HPDE6-E6E7 (cell line): ENCODE data around the gene CDC14B.

ENCODE experiments used
- DNase-seq: peaks from one replicate; pipeline ENCODE4 v3.0.0; 2011; ENCODE audit warnings: missing footprints; ENCODE audit errors: extremely low spot score

Gene CDC14B

DNA sequence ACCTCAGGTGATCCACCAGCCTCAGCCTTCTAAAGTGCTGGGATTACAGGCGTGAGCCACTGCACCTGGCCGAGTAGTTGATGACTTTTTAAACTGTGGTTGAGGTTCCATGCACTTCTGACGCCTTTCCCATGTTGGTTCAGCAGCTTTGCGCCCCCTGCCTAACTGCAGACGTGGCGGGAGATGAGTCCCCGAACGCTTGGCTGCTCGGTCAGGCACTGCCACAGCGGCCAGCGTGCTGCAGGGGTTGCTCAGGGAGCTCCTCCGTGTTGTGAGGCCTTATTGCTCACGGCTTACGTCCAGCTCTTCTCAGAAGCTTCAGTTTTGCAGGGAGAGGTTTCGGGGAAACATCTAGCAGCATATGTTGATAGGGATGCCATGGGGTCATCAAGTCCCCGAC lies 134.4 kb downstream of the CDC14B start:
- no peak for DNase-seq

DNA sequence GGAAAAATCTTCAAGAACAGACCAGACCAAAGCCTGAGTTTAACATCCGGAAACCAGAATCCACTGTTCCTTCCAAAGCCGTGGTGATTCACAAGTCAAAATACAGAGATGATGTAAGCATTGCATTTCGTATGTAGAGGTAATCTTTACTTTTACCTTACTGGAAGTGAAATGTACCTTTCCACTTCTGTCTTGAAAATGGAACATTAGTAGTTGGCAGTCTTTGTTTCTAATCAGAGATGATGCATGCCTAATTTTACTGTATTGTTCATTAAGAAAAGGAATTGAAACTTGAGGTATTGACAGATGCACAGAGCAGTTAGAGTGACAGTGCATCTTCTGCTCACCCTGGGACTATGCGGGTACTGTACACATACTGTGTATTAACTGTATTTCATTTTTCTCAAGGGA lies 135.1 kb downstream of the CDC14B start:
- DNase-seq = no peak

DNA sequence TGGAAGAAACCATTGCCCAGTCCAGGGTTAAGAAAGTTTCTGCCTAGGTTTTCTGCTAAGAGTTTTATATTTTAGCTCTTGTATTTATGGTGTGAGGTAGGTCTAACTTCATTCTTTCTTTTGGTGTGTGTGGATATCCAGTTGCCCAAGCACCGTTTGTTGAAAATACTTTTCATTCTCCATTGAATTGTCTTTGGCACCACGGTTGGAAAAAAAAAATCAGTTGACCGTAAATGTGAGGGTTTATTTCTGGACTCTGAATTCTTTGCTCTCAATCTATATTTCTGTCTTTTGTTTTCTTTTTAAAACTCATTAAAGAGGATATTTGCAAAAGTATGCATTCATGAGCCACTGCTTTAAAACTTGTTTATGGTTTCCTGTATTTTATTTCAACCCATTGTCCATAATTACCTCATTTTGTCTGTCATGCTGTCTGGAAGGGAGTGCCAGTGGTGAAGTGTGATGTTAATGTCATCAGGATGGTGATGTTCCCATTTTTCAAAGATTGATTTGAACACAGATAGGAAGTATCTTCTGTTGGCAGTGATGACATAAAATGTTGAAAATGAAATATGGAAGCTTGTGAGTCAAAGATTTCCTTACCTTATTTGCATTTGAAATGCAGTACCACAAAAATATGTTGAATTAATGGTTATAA lies 135.8 kb downstream of the CDC14B start:
- DNase-seq = no peak

DNA sequence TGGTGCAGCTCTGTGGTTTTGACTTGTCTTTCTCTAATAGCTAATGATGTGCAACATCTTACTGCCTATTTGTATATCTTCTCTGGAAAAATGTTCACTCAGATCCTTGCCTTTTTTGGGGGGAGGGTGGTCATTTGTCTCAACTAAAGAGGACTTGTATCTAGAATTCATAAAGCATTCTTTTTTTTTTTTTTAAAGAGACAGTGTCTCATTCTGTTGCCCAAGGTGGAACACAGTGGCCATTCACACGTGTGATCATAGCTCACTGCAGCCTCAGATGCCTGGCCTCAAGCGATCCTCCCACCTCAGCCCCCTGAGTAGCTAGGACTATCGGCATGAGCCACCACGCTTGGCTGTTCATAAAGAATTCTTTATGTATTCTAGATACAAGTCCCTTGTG lies 136.4 kb downstream of the CDC14B start:
- no peak for DNase-seq

DNA sequence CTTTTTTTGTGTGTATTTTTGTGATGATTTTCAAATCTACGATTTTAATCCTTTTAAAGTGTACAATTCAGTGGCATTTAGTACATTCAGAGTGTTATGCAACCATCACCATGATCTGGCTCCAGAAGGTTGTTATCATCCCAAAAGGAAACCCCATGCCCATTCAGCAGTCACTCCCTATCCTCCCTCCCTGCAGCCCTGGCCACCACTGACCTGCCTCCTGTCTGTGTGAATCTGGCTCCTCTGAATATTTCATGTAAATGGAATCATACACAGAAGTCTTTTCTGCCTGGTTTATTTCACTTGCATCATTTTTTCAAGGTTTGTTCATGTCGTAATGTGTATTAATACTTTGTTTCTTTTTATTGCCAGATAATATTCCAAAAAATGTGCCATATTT lies 137.2 kb downstream of the CDC14B start:
- no peak for DNase-seq

DNA sequence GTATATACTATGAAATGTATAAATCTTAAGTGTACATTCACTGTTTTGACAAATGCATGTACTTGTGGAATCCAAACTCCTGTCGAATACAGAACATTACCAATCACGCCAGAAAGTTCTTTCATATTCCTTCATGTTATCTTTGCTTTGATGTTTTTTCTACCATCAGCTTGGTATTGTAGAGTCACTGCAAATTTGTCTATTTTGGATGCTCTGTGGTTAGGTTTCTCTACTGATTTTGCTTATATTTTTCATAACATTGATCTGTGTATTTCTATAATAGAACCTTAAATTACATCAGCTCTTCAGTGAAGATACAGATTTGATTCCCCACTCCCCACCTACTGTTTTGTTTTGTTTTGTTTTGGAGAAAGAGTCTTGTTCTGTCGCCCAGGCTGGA lies 138.9 kb downstream of the CDC14B start:
- DNase-seq = no peak

DNA sequence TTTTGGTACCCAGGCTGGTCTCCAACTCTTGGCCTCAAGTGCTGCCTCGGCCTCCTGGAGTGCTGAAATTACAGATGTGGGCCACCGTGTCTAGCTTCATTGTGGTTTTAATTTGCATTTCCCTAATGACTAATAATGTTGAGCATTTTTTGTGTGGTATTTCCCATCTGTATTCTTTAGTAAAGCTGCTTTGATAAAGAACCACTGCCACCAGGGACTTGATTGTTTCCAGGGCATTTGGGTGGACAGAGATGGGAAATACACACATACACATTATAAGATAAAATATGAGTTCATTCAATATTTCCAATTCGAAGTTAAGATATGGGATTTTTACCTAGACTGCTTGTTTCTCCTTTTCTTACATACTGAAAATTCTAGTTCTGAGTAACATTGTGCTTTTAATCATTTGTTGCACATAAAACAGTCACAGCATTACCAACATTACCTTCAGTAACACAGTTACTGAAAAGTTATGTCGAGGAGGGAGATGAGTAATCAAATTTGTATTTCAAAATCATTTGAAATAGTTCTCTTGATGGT lies 140.7 kb downstream of the CDC14B start:
- DNase-seq = no peak

DNA sequence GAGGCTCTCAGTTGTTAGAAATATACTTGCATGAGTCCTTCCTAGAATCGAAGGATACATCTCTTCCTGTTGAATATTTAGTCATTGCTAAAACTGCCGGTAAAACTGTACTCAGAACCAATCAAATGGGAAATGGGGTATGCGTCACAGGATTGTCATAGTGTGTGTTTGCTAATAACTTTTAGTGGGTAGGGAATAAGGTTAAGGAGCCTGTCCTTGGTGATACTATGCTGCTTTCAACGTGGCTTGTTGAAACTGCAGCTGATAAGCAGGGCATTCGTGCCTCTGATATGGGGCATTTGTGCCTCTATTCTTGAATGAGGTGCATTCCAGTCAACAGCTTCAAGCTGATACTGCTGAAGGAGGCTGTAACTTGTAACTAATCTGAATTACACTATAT lies 143.1 kb downstream of the CDC14B start:
- no peak for DNase-seq

DNA sequence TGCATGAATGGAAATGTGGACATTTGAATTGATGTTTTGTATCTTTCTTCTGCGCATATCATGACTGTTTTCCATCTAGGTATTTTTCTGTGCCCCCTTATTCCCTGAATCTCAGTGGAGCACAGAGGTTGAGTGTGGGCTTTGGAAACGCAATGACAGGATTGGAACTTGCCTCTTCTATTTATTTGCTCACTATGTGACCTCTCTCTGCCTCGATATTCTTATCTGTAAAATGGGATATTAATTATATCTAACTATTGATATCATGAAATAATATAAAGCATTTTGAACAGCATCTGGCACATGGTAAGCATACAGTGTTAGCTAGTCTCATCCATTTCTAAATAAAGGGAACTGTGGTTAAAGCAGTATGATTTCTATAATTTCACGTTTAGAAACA lies 143.6 kb downstream of the CDC14B start:
- DNase-seq = no peak

DNA sequence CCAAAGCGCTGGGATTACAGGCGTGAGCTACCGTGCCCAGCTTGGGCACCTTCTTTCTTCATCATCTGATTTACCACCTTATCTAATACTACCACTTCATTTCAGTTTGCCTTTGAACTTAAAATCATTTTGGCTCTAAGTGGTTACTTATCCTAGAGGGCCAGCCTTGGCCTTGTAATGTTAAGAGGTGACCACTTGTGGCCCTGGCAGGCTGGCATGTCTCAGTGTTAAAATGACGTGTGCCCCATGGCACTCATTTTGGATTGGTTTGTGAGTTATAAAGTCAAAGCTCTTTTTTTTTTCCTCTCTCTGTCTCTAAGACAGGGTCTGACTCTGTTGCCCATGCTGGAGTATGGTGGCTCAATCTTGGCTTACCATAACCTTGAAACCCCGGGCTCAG lies 151.9 kb downstream of the CDC14B start:
- DNase-seq = no peak

DNA sequence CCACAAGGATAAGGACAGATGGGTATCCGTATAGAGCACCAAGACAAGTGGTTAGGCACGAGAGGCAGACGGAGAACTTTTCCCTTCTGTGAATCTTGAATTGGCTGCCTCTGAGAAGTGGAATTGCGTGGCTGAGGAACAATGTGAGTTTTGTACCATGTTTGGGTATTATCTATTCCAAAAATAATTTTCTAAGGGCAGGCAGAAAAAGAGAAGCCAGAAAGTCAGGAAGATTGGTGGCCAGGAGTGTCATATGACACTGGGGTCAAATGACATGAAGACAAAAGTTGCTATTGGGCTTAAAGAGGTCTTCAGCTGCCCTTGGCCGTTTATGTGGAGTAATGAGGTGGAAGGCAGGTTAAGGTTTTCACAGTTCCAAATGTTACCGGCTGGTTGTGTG lies 155.2 kb downstream of the CDC14B start:
- DNase-seq = no peak

DNA sequence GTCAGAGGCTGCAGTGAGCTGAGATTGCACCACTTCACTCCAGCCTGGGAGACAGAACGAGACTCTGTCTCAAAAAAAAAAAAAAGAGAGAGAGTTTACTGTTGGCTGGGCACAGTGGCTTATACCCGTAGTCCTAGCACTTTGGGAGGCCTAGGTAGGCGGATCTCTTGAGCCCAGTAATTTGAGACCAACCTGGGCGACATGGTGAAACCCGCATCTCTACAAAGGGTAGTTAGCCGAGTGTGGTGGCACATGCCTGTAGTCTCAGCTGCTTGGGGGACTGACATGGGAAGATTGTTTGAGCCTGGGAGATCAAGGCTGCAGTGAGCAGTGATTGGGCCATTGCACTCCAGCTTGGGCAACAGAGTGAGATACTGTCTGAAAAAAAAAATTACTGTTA lies 157.1 kb downstream of the CDC14B start:
- DNase-seq = no peak

DNA sequence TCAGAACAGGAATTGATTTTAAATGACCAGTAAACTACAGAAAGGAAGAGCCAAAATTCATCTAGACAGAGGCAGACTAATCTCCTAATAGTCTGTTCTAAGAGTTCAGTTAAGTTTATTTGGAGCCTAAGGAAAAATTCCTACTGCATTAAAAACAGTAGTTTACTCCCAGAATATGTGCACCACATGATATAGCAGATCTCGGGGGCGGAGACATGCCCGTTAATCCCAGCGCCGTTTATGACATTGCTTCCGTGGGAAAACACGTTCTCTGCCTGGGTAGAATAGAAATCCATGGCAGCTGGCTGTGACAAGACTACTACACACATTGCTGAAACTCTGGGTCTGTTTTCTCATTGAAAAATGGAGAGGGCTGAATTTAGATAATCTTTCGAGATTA lies 158.3 kb downstream of the CDC14B start:
- DNase-seq = no peak

DNA sequence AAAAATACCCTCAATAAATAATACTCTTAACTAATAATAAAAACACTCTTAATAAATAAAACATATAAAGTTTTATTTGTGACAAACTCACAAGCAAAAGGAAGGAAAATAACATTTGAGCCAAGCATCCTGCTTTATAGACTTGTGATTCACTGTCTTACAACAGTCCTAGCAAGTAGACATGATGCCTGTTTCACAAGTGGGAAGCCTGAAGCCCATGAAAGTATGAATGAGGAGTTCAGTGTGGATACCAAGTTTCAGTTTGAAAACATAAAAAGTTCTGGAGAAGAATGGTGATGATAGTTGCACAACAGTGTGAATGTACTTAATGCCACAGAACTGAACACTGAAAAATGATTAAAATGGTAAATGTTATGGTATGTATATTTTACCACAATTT lies 158.8 kb downstream of the CDC14B start:
- DNase-seq = no peak

DNA sequence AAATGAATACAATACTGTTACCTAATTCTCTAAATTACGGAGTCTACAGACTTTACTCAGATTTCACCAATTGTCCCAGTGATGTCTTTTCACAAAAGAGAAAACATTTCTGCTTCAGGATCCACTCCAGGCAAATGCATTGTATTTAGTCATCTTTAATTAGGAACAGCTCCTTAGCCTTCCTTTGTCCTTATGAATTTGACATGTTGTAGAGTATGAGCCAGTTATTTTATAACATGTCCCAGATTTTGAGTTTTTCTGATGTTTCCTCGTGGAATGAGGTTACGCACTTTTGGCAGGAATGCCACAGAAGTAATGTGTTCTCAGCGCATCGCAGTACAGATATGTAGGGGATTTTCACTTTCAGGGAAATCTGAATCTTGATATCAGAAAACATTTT lies 159.2 kb downstream of the CDC14B start:
- DNase-seq = no peak

DNA sequence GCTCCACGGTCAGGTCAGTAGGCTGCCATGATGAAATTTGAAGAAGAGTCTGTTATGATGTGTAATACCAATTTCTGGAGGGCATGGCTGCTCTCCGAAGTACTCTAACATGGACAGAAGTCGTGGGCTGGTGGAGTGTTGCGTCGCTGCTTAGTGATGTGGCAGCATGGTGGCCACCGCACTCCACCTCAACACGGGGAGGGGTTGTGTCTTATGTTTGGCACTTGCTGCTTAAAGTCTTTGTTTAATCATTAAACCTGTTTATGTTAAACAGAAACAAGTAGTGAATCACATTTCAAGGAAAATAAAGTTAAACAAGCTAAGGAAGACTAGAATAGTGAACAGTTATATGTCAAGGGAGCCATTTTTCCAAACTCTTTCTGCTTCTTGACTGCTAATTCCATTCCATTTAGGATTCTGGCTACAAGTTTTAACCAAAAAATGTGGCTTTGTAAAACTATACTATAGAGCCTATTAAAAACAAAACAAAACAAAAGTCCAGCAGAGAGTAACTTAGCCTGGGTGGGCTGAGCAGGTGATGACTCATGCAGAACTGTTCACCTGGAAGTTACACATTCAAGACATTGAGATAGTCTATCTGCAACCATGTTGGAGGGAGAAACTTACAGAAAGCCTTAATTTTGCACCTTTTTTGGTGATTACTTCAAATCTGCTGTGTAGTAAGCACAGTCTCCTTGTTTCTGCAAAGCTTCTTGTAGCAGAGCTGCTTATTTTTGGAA lies 160.2 kb downstream of the CDC14B start:
- no peak for DNase-seq

DNA sequence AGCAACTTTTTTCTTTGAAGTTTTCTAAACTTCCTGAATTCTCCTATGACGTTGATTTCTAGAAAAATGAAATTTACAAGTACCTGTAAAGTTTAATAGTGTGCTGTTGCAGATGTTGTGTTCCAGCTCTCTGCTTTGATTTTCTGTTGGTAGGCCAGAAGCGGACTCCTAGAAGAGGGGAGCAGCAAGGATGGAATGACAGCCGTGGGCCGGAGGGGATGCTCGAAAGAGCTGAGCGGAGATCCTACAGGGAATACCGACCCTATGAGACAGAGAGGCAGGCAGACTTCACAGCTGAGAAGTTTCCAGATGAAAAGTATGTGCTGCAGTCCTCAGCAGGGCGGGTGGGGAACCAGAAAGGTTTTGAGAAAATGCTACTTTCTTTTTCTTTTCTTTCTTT lies 161.4 kb downstream of the CDC14B start:
- no peak for DNase-seq

DNA sequence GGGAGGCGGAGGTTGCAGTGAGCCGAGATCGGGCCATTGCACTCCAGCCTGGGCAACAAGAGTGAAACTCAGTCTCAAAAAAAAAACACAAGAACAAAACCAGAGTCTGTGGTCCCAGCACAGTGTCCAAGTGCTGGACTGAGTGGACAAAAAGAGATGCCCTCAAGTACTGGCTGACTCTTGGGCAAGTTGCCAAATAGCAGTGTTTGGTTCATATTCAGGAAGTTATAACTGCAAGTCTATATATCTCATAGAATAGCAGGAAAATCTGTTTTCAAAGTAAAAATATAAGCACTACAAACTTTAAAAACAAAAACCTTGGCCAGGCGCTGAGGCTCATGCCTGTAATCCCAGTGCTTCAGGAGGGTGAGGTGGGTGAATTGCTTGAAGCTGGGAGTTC lies 162.4 kb downstream of the CDC14B start:
- DNase-seq = no peak

DNA sequence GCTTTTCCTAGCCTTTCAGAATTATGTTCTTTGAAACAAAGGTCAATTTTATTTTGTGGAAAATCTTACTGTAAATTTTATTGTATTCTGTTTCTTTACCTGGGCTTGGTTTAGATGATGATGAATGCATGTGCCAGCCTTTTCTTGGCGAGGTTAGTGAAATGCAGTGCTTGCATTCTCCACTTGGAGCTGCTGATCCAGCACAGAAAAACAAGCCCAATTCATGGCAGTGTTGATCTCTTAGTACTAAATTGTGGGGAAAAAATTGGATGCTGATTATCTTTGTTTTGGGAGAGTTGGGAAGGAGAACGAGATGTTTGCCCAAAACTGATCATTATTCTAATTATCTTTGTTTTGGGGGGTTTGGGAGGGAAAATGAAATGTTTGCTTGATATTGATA lies 166.0 kb downstream of the CDC14B start:
- no peak for DNase-seq

DNA sequence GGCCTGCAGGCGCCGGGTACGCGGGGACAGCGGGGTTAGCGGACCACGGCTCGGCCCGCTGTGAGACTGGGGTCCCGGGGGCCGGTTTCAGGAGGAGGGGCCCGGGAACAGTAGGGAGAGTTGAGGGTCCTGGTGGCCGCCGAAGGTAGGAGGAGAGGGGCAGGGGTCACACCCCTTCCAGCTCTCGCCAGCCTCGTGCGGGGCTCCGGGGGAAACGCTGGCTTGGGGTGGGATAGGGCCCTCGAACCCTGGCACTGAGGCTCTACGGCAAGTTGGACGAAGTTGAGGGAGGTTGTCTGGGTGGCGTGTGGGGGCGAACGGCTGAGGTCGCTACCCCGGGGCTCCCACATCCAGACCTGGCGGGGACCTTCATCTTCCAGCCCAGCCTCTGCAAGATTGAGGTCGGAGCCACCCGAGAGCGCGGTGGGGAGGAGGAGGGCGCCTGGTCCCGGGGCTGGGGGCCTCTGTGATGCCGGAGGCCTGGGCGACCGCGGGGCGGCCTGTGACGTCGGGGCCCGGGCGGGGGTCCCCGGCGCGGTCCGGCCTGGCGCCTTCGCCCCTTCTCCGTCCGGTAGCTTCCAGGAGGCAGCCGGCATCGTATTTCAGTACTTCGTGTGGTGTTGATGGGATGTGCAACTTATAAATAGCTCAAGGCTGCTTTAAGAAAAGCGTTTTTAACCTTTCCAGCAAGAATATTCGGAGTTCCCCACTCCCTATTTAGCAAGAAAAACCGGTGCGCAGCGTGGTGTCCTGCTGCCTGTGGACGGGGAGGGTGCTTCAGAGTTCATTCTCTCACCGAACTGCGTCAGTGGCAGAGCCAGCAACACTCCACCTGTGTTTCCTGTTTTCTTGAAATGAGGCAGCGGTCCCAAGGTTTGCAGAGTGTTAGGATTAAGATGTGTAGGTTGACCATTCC lies 168.8 kb downstream of the CDC14B start:
- DNase-seq = no peak
